Neutrophil (primary cell): Measurements from ENCODE around the gene TBC1D24.

Experiments used
- H3K27ac ChIP-seq: fragments of 200-600 bp; sonication (generic); 2 replicates; pipeline ENCODE4 v1.5.1; 2016; ENCODE audit warnings: mild to moderate bottlenecking, moderate library complexity
- H3K27me3 ChIP-seq: fragments of 200-600 bp; sonication (generic); 2 replicates; pipeline ENCODE4 v1.6.0; 2016; ENCODE audit warnings: mild to moderate bottlenecking
- H3K36me3 ChIP-seq: fragments of 200-600 bp; sonication (generic); 2 replicates; pipeline ENCODE4 v1.5.1; 2017
- H3K4me1 ChIP-seq, 2 experiments: fragments of 200-600 bp in 1 of 2; sonication (generic) in 1 of 2; 1 replicate in 1 of 2; 2 replicates in 1 of 2; pipeline versions ENCODE4 v1.5.1 to v1.6.1; 2013 to 2016; ENCODE audit warnings: low read depth in 1 of 2, low read length in 1 of 2, mild to moderate bottlenecking in 1 of 2, moderate library complexity in 1 of 2; ENCODE audit not compliant: control insufficient read depth in 1 of 2, insufficient read depth in 1 of 2
- H3K4me3 ChIP-seq, 2 experiments: fragments of 200-600 bp in 1 of 2; sonication (generic) in 1 of 2; 1 replicate in 1 of 2; 2 replicates in 1 of 2; pipeline ENCODE4 v1.5.1; 2013 to 2016; ENCODE audit warnings: low read depth in 1 of 2, low read length in 1 of 2, mild to moderate bottlenecking in 1 of 2, moderate library complexity in 1 of 2
- H3K9me3 ChIP-seq: fragments of 200-600 bp; sonication (generic); 2 replicates; pipeline ENCODE4 v1.5.1; 2016
- TF ChIP-seq, protein P1 (sequence below): fragments of 200-600 bp; sonication (generic); IDR thresholded peaks from 2 replicates; pipeline ENCODE4 v1.5.1; 2016; ENCODE audit warnings: antibody characterized with exemption

The TBC1D24 gene

DNA sequence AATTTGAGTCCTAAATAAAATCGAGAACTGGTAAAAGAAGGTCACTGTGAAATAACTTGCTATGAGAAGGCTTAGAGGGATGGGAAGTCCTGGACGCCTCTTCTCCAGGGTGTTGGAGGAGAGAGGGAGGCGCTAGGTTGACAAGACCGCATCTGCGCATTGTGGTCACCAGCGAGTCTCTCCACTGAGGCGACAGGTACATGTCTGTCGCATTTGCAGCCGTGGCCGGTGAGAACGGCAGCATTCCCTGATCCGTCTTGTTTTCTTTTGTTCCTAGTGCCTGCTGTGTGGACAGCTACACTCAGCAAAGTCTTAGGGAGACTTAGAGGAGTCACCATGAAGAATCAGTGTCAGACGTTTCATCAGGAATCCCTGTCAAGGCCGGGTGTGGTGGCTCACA lies 30.8 kb downstream of the TBC1D24 start:
- peaks cover 59 to 69% of the 10 kb centered on the region in 2 experiments for H3K4me1 ChIP-seq

DNA sequence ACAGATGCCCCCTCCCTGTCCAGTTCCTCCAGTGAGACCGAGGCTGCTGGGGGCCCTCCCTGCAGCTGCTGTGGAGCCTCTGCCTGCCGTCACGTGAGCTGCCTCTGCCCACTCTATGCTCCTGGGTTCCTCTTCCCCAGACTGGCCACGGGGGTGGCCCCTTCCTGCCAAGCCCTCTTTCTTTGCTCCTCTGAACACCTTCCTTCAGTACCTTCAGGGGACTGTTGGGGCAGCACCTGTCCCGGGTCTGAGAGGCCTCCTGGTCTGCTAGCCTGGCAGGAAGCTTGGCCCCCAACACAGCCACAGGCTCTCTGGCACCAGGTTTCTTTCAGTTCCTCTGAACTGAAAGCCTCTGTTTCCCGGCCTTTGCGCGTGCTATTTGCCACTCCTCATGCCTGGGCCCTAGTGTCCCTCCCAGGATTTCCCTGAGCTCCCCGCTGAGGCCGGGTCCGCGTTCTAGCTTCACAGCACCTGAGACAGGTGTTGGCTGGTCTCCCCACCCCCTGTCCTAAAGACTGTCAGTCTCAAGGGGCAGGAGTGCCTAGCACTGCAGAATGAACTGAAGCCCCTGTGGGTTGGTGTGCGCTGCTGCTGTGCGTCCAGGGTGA lies 32.2 kb downstream of the TBC1D24 start:
- no peaks in the 10 kb centered on the region for H3K36me3 ChIP-seq
- peak overlapping the region; percentile 40 to 51 for H3K4me3 ChIP-seq
- H3K4me1 ChIP-seq, result peaks cover 52 to 60% of the 10 kb centered on the region in 2 experiments
- no peaks in the 10 kb centered on the region for H3K27me3 ChIP-seq
- peak overlapping the region; percentile 88 for H3K27ac ChIP-seq
- TF ChIP-seq, protein P1, sequence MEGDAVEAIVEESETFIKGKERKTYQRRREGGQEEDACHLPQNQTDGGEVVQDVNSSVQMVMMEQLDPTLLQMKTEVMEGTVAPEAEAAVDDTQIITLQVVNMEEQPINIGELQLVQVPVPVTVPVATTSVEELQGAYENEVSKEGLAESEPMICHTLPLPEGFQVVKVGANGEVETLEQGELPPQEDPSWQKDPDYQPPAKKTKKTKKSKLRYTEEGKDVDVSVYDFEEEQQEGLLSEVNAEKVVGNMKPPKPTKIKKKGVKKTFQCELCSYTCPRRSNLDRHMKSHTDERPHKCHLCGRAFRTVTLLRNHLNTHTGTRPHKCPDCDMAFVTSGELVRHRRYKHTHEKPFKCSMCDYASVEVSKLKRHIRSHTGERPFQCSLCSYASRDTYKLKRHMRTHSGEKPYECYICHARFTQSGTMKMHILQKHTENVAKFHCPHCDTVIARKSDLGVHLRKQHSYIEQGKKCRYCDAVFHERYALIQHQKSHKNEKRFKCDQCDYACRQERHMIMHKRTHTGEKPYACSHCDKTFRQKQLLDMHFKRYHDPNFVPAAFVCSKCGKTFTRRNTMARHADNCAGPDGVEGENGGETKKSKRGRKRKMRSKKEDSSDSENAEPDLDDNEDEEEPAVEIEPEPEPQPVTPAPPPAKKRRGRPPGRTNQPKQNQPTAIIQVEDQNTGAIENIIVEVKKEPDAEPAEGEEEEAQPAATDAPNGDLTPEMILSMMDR, result peak; percentile 11
- no peaks in the 10 kb centered on the region for H3K9me3 ChIP-seq

More for the DNA sequence above, 30.8 kb downstream of the TBC1D24 start:
- Histone ChIP-seq H3K27ac (no peak overlapping the region), H3K4me3 (no peak overlapping the region), H3K36me3 (no peaks in the 10 kb centered on the region), H3K9me3 (no peaks in the 10 kb centered on the region), H3K27me3 (no peaks in the 10 kb centered on the region)
- TF ChIP-seq, protein P1, result no peak

DNA sequence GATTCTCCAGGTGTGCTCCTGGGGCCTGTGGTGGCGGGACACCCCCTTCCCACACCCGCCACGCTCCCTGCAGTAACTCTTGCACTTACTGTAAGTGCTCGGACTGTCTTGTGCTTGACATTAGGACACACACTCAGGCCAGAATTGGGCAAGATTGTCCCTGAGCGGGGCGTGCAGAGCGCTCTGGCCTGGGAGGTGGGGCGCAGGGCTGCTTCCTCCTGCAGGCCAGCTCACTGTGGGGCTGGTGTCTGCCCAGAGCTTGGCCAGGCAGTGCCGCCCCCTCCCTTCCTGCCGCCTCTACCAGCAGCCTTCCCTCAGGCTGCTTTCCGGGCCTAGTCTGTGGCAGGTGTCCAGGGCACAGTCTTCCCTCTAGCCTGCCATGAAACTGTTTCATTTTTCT lies 32.7 kb downstream of the TBC1D24 start:
- H3K4me3 ChIP-seq, result peak overlapping the region; percentile 40 to 51
- H3K27ac ChIP-seq, result peak overlapping the region; percentile 88
- no peaks in the 10 kb centered on the region for H3K27me3 ChIP-seq
- peaks cover 53 to 57% of the 10 kb centered on the region in 2 experiments for H3K4me1 ChIP-seq
- no peaks in the 10 kb centered on the region for H3K36me3 ChIP-seq
- TF ChIP-seq, protein P1, result no peak
- no peaks in the 10 kb centered on the region for H3K9me3 ChIP-seq

DNA sequence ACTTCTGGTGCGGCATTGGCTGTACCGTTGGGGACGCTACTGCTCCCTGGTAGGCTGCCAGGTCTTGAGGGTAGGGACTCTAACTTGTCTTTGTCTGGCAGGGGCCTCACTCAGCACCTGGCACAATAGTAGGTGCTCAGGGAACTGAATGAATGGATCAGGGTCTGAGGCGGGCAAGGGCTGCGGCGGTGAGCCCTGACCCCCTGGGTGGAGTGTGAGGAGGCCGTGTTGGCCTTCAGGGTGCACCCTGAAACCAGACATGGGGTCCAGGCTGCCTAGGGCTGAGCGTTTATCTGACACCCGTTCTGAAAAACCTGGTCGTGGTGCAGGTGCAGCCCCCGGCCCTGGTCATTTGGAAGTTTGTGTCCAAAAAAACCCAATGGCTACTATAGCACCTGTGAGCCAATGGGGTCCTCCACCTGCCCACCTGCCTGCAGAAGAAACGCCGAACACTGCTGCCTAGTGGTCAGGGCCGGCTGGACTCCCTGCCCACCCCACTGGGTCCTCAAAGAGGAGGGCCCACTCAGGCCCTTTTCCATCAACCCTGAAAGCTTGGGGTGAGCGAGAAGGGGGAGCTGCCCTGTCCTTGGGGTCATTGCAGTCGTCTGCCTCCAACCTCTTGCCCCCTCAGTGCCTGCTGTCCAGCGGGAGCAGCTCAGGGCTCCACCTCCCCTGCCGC lies 33.9 kb downstream of the TBC1D24 start:
- no peaks in the 10 kb centered on the region for H3K36me3 ChIP-seq
- TF ChIP-seq, protein P1, result no peak
- H3K4me3 ChIP-seq, result no peak overlapping the region
- H3K27me3 ChIP-seq, result no peaks in the 10 kb centered on the region
- H3K4me1 ChIP-seq, result peaks cover 49 to 53% of the 10 kb centered on the region in 2 experiments
- peak overlapping the region; percentile 88 for H3K27ac ChIP-seq
- H3K9me3 ChIP-seq, result no peaks in the 10 kb centered on the region

DNA sequence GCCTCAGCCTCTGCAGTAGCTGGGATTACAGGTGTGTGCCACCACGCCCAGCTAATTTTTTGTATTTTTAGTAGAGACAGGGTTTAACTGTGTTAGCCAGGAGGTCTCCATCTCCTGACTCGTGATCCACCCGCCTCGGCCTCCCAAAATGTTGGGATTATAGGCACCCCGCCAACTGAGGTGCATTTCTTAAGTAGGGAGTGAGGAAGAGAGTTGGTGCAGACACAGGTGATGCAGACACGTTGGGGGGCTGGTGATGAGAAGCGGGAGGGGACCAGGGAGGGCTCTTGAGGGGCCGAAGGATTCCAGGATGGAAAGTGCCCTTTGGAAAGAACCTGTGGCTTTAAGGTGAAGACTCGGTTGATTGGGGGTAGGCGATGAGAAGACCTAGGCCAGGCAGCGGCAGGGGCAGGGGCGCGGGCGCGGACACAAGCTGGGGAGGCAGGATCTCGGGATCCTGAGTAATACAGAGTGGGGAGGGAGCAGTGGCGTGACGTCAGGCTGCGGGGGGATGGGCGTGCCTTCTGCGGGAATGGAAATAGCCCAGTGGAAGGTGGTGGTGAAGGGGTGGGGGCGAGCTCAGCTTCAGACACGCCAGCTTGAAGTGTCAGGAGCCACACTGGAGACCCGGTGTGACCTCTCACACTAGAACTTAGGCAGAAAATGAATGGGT lies 36.3 kb downstream of the TBC1D24 start:
- TF ChIP-seq, protein P1, result no peak
- H3K27ac ChIP-seq, result no peak overlapping the region
- no peaks in the 10 kb centered on the region for H3K9me3 ChIP-seq
- H3K36me3 ChIP-seq, result no peaks in the 10 kb centered on the region
- no peak overlapping the region for H3K4me3 ChIP-seq
- H3K4me1 ChIP-seq, result peaks cover 65 to 66% of the 10 kb centered on the region in 2 experiments
- H3K27me3 ChIP-seq, result no peaks in the 10 kb centered on the region
